ENCODE data around the gene KCNMB2.

KCNMB2 gene

DNA sequence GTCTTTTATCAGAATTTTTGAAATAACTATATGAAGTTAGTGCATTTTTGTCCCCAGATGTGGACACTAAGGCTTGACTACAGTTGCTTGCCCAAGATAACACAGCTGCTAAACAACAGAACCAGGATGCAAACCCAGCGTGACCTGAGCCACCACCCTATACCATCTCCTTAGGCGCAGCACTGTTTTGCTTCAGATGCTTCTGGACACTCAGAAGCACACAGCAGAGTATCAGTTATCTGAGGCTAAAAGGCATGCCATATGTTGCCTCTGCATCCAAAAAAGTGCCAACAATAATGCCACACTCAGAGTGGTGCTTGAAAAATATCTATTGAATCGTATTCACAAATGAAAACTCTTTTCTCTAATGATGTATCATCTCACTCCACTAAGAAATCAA is 24.5 kb downstream of the KCNMB2 start:
- no peak overlapping the region for H3K4me3 ChIP-seq (ENCODE audit: low read length in 2 of 2)
- no peak overlapping the region for H3K9ac ChIP-seq (ENCODE audit: low read depth, low read length, poor library complexity)
- H3K4ac ChIP-seq (ENCODE audit: low read length), result no peak overlapping the region
- H3K27me3 ChIP-seq (ENCODE audit: control insufficient read depth in 3 of 3, insufficient read depth in 3 of 3, low read depth in 1 of 3, low read length in 3 of 3), result no peaks in the 10 kb centered on the region
- WGBS, 2 donors (ENCODE audit: extremely low coverage in 2 of 2, insufficient read length in 2 of 2, insufficient replicate concordance in 1 of 2), result no CpG with 5 or more reads among the region's 3 CpGs
- H3K79me1 ChIP-seq (ENCODE audit: low read depth, low read length), result no peaks in the 10 kb centered on the region
- no peak overlapping the region for H2BK15ac ChIP-seq (ENCODE audit: low read length)
- H3K36me3 ChIP-seq (replicated peaks in 1 of 2; ENCODE audit: control insufficient read depth in 2 of 2, insufficient read depth in 2 of 2, low read length in 2 of 2), result no peaks in the 10 kb centered on the region
- no peak overlapping the region for H2BK5ac ChIP-seq (ENCODE audit: low read length)
- H3K4me2 ChIP-seq (ENCODE audit: insufficient read depth, low read length, poor library complexity, severe bottlenecking), result no peak overlapping the region
- H3K18ac ChIP-seq (ENCODE audit: low read length), result no peak overlapping the region
- no peak overlapping the region for H3K27ac ChIP-seq (replicated peaks; ENCODE audit: low read length)
- H3K4me1 ChIP-seq (ENCODE audit: control insufficient read depth in 2 of 2, insufficient read depth in 1 of 2, low read depth in 1 of 2, low read length in 2 of 2), result peaks cover 0 to 3% of the 10 kb centered on the region in 2 donors
- no peak overlapping the region for H2AK5ac ChIP-seq (ENCODE audit: low read depth, low read length)
- H2BK12ac ChIP-seq (ENCODE audit: low read length), result no peak overlapping the region
- no peak overlapping the region for H4K8ac ChIP-seq (ENCODE audit: low read depth, low read length)
- no peak overlapping the region for H3K23ac ChIP-seq (ENCODE audit: low read depth, low read length, poor library complexity)
- no peak overlapping the region for H4K91ac ChIP-seq (ENCODE audit: low read depth, low read length, poor library complexity)
- H2BK120ac ChIP-seq (ENCODE audit: low read depth, low read length), result no peak overlapping the region
- H3K14ac ChIP-seq (ENCODE audit: low read length), result no peak overlapping the region
- DNase-seq (ENCODE audit: low spot score), result no peak
- H3K9me3 ChIP-seq (replicated peaks in 1 of 2; ENCODE audit: control insufficient read depth in 2 of 2, insufficient read depth in 1 of 2, low read depth in 1 of 2, low read length in 2 of 2), result no peaks in the 10 kb centered on the region
- no peak overlapping the region for H2AFZ ChIP-seq (ENCODE audit: low read length)

- Histone ChIP-seq H2BK5ac (ENCODE audit: low read length) (no peak overlapping the region), H3K4me2 (ENCODE audit: insufficient read depth, low read length, poor library complexity, severe bottlenecking) (no peak overlapping the region), H3K79me1 (ENCODE audit: low read depth, low read length) (no peaks in the 10 kb centered on the region), H3K36me3 (replicated peaks in 1 of 2; ENCODE audit: control insufficient read depth in 2 of 2, insufficient read depth in 2 of 2, low read length in 2 of 2) (no peaks in the 10 kb centered on the region), H4K91ac (ENCODE audit: low read depth, low read length, poor library complexity) (no peak overlapping the region), H4K8ac (ENCODE audit: low read depth, low read length) (no peak overlapping the region), H3K23ac (ENCODE audit: low read depth, low read length, poor library complexity) (no peak overlapping the region), H2AK5ac (ENCODE audit: low read depth, low read length) (no peak overlapping the region), H3K14ac (ENCODE audit: low read length) (no peak overlapping the region), H2BK12ac (ENCODE audit: low read length) (no peak overlapping the region), H3K4me3 (ENCODE audit: low read length in 2 of 2) (no peak overlapping the region), H2BK120ac (ENCODE audit: low read depth, low read length) (no peak overlapping the region), H2AFZ (ENCODE audit: low read length) (no peak overlapping the region), H3K18ac (ENCODE audit: low read length) (no peak overlapping the region), H3K27ac (replicated peaks; ENCODE audit: low read length) (no peak overlapping the region), H3K27me3 (ENCODE audit: control insufficient read depth in 3 of 3, insufficient read depth in 3 of 3, low read depth in 1 of 3, low read length in 3 of 3) (no peaks in the 10 kb centered on the region), H2BK15ac (ENCODE audit: low read length) (no peak overlapping the region), H3K9me3 (replicated peaks in 1 of 2; ENCODE audit: control insufficient read depth in 2 of 2, insufficient read depth in 1 of 2, low read depth in 1 of 2, low read length in 2 of 2) (no peaks in the 10 kb centered on the region), H3K9ac (ENCODE audit: low read depth, low read length, poor library complexity) (no peak overlapping the region), H3K4ac (ENCODE audit: low read length) (no peak overlapping the region), H3K4me1 (ENCODE audit: control insufficient read depth in 2 of 2, insufficient read depth in 1 of 2, low read depth in 1 of 2, low read length in 2 of 2) (peaks cover 0 to 3% of the 10 kb centered on the region in 2 donors)
- no peak for DNase-seq (ENCODE audit: low spot score)
- WGBS, 2 donors (ENCODE audit: extremely low coverage in 2 of 2, insufficient read length in 2 of 2, insufficient replicate concordance in 1 of 2), result no CpG with 5 or more reads among the region's 4 CpGs
Observed at GRCh38 chr3:178561239-178561638, 25.0 kb downstream of the KCNMB2 start.

GRCh38 chr3:178562143-178562946 is 26.1 kb downstream of the KCNMB2 start:
- no peak overlapping the region for H4K91ac ChIP-seq (ENCODE audit: low read depth, low read length, poor library complexity)
- H3K4me1 ChIP-seq (ENCODE audit: control insufficient read depth in 2 of 2, insufficient read depth in 1 of 2, low read depth in 1 of 2, low read length in 2 of 2), result peaks cover 0 to 3% of the 10 kb centered on the region in 2 donors
- H3K9ac ChIP-seq (ENCODE audit: low read depth, low read length, poor library complexity), result no peak overlapping the region
- H3K27me3 ChIP-seq (ENCODE audit: control insufficient read depth in 3 of 3, insufficient read depth in 3 of 3, low read depth in 1 of 3, low read length in 3 of 3), result no peaks in the 10 kb centered on the region
- H2AFZ ChIP-seq (ENCODE audit: low read length), result no peak overlapping the region
- no peak overlapping the region for H2BK5ac ChIP-seq (ENCODE audit: low read length)
- H3K4me2 ChIP-seq (ENCODE audit: insufficient read depth, low read length, poor library complexity, severe bottlenecking), result no peak overlapping the region
- no peak overlapping the region for H3K4ac ChIP-seq (ENCODE audit: low read length)
- H3K23ac ChIP-seq (ENCODE audit: low read depth, low read length, poor library complexity), result no peak overlapping the region
- no peaks in the 10 kb centered on the region for H3K36me3 ChIP-seq (replicated peaks in 1 of 2; ENCODE audit: control insufficient read depth in 2 of 2, insufficient read depth in 2 of 2, low read length in 2 of 2)
- H4K8ac ChIP-seq (ENCODE audit: low read depth, low read length), result no peak overlapping the region
- H3K9me3 ChIP-seq (replicated peaks in 1 of 2; ENCODE audit: control insufficient read depth in 2 of 2, insufficient read depth in 1 of 2, low read depth in 1 of 2, low read length in 2 of 2), result no peaks in the 10 kb centered on the region
- no peak overlapping the region for H3K18ac ChIP-seq (ENCODE audit: low read length)
- no peak overlapping the region for H3K4me3 ChIP-seq (ENCODE audit: low read length in 2 of 2)
- DNase-seq (ENCODE audit: low spot score), result no peak
- H2BK15ac ChIP-seq (ENCODE audit: low read length), result no peak overlapping the region
- WGBS, 2 donors (ENCODE audit: extremely low coverage in 2 of 2, insufficient read length in 2 of 2, insufficient replicate concordance in 1 of 2), result no CpG with 5 or more reads among the region's 4 CpGs
- H2AK5ac ChIP-seq (ENCODE audit: low read depth, low read length), result no peak overlapping the region
- no peak overlapping the region for H3K14ac ChIP-seq (ENCODE audit: low read length)
- no peak overlapping the region for H2BK12ac ChIP-seq (ENCODE audit: low read length)
- no peak overlapping the region for H3K27ac ChIP-seq (replicated peaks; ENCODE audit: low read length)
- H2BK120ac ChIP-seq (ENCODE audit: low read depth, low read length), result no peak overlapping the region
- no peaks in the 10 kb centered on the region for H3K79me1 ChIP-seq (ENCODE audit: low read depth, low read length)

- no CpG with 5 or more reads among the region's 1 CpG for WGBS, 2 donors (ENCODE audit: extremely low coverage in 2 of 2, insufficient read length in 2 of 2, insufficient replicate concordance in 1 of 2)
Observed at GRCh38 chr3:178562947-178563232, 26.7 kb downstream of the KCNMB2 start.

More at GRCh38 chr3:178562947-178563232, 26.7 kb downstream of the KCNMB2 start:
- no peak overlapping the region for H3K4ac ChIP-seq (ENCODE audit: low read length)
- no peak overlapping the region for H3K4me3 ChIP-seq (ENCODE audit: low read length in 2 of 2)
- no peak overlapping the region for H2BK5ac ChIP-seq (ENCODE audit: low read length)
- H3K9me3 ChIP-seq (replicated peaks in 1 of 2; ENCODE audit: control insufficient read depth in 2 of 2, insufficient read depth in 1 of 2, low read depth in 1 of 2, low read length in 2 of 2), result no peaks in the 10 kb centered on the region
- no peak overlapping the region for H2BK15ac ChIP-seq (ENCODE audit: low read length)
- H3K4me2 ChIP-seq (ENCODE audit: insufficient read depth, low read length, poor library complexity, severe bottlenecking), result no peak overlapping the region
- DNase-seq (ENCODE audit: low spot score), result no peak
- H2AK5ac ChIP-seq (ENCODE audit: low read depth, low read length), result no peak overlapping the region
- H2AFZ ChIP-seq (ENCODE audit: low read length), result no peak overlapping the region
- H2BK120ac ChIP-seq (ENCODE audit: low read depth, low read length), result no peak overlapping the region
- no peak overlapping the region for H3K23ac ChIP-seq (ENCODE audit: low read depth, low read length, poor library complexity)
- peaks cover 0 to 3% of the 10 kb centered on the region in 2 donors for H3K4me1 ChIP-seq (ENCODE audit: control insufficient read depth in 2 of 2, insufficient read depth in 1 of 2, low read depth in 1 of 2, low read length in 2 of 2)
- H4K8ac ChIP-seq (ENCODE audit: low read depth, low read length), result no peak overlapping the region
- H2BK12ac ChIP-seq (ENCODE audit: low read length), result no peak overlapping the region
- H3K14ac ChIP-seq (ENCODE audit: low read length), result no peak overlapping the region
- no peaks in the 10 kb centered on the region for H3K79me1 ChIP-seq (ENCODE audit: low read depth, low read length)
- no peak overlapping the region for H3K18ac ChIP-seq (ENCODE audit: low read length)
- no peak overlapping the region for H4K91ac ChIP-seq (ENCODE audit: low read depth, low read length, poor library complexity)
- no peaks in the 10 kb centered on the region for H3K36me3 ChIP-seq (replicated peaks in 1 of 2; ENCODE audit: control insufficient read depth in 2 of 2, insufficient read depth in 2 of 2, low read length in 2 of 2)
- H3K9ac ChIP-seq (ENCODE audit: low read depth, low read length, poor library complexity), result no peak overlapping the region
- H3K27me3 ChIP-seq (ENCODE audit: control insufficient read depth in 3 of 3, insufficient read depth in 3 of 3, low read depth in 1 of 3, low read length in 3 of 3), result no peaks in the 10 kb centered on the region
- no peak overlapping the region for H3K27ac ChIP-seq (replicated peaks; ENCODE audit: low read length)

Measured in neuronal stem cell (in vitro differentiated cells).